Lower lobe of right lung (tissue), 2 donors: ENCODE measurements around the gene KIAA0040. TPM values are rescaled to one million over a fixed set of nuclear protein-coding genes. Genes with fewer than 3 reads are reported as not detected.

ENCODE experiments used
- ATAC-seq, 2 donors: fragments of 200-7000 bp; cut with Tn5 transposase; one replicate each; pipeline ENCODE4 v1.9.1; 2020 to 2022; ENCODE audit warnings: mild to moderate bottlenecking in 2 of 2, moderate library complexity in 2 of 2
- DNase-seq: peaks from one replicate; pipeline ENCODE4 v3.0.0-alpha.2; 2020
- H3K27ac ChIP-seq: fragments of 200-600 bp; one replicate; pipeline ENCODE4 v1.8.0; 2022
- H3K27me3 ChIP-seq: fragments of 200-600 bp; one replicate; pipeline ENCODE4 v1.8.0; 2022; ENCODE audit warnings: low read depth
- H3K36me3 ChIP-seq: fragments of 200-600 bp; one replicate; pipeline ENCODE4 v1.8.0; 2022; ENCODE audit warnings: mild to moderate bottlenecking
- H3K4me1 ChIP-seq: fragments of 200-600 bp; one replicate; pipeline ENCODE4 v1.8.0; 2022
- H3K4me3 ChIP-seq: fragments of 200-600 bp; one replicate; pipeline ENCODE4 v1.8.0; 2022; ENCODE audit warnings: mild to moderate bottlenecking
- H3K9me3 ChIP-seq: fragments of 200-600 bp; one replicate; pipeline ENCODE4 v1.8.0; 2022
- intact Hi-C: fragments of 100-400 bp; cut with DNase I; formaldehyde crosslinking; loops from one replicate; pipeline ENCODE4 v1.11.0; 2022
- total RNA-seq: library from RNA; stranded (reverse); fragmentation: NEBNext Ultra II Directional; extraction: Animal tissue kit (Norgen Biotek cat#: 25700); gene quantifications from one replicate; pipeline ENCODE4 v1.2.1, GENCODE V29; 2021
- TF ChIP-seq, protein P1 (sequence below): fragments of 200-600 bp; IDR thresholded peaks from one replicate; pipeline ENCODE4 v1.8.0; 2022; ENCODE audit warnings: antibody characterized with exemption, mild to moderate bottlenecking
- donor health status: DM: no; HTN: yes; CAD: no; lungs with severe emphysema.

The KIAA0040 gene
- total RNA-seq, 1 donor from 2014 or later, result 46.9 TPM

DNA sequence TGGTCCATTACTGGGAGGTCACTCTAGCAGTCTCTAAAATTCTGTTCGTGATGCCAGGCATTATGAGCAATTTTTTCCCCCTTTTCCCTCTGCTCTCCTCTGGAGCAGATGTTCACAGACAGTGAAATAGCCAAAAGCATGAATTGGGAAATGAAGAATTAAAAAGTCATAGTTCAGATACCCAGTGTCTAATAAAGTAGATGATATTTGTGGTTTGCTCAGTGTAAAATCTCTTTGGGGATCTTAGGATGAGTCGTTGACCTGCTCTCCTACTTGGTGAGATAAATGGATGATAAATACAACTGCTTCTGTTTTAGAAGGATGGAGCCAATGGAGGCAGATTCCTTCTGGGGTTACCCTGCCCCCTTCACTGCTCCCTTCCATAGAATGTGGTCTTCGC lies 56.3 kb downstream of the KIAA0040 start:
- H3K36me3 ChIP-seq, result no peaks in the 10 kb centered on the region
- H3K4me1 ChIP-seq, result no peaks in the 10 kb centered on the region
- H3K9me3 ChIP-seq, result no peaks in the 10 kb centered on the region
- intact Hi-C loops, result no loop called here
- no peak overlapping the region for H3K4me3 ChIP-seq
- ATAC-seq (no peak), DNase-seq (no peak)
- H3K27ac ChIP-seq, result no peak overlapping the region
- no peaks in the 10 kb centered on the region for H3K27me3 ChIP-seq
- TF ChIP-seq, protein P1, sequence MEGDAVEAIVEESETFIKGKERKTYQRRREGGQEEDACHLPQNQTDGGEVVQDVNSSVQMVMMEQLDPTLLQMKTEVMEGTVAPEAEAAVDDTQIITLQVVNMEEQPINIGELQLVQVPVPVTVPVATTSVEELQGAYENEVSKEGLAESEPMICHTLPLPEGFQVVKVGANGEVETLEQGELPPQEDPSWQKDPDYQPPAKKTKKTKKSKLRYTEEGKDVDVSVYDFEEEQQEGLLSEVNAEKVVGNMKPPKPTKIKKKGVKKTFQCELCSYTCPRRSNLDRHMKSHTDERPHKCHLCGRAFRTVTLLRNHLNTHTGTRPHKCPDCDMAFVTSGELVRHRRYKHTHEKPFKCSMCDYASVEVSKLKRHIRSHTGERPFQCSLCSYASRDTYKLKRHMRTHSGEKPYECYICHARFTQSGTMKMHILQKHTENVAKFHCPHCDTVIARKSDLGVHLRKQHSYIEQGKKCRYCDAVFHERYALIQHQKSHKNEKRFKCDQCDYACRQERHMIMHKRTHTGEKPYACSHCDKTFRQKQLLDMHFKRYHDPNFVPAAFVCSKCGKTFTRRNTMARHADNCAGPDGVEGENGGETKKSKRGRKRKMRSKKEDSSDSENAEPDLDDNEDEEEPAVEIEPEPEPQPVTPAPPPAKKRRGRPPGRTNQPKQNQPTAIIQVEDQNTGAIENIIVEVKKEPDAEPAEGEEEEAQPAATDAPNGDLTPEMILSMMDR, result no peak

DNA sequence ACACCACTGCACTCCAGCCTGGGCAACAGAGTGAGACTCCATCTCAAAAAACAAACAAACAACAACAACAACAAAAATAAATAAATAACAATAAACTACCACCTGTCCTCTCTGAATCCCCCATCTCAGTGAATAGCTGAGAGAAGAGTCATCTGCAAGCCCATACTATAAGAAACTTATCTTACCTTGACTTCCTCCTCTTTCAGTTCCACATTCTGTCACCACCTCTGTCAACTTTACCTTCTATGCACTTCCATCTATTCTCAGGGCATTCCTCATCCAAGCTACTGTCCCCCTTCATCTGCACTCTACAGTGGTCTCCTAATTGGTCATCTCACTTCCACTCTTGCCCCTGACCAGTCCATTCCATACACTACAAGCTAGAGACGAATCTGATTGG lies 58.1 kb downstream of the KIAA0040 start:
- H3K4me3 ChIP-seq, result no peak overlapping the region
- intact Hi-C loops, result no loop called here
- no peaks in the 10 kb centered on the region for H3K36me3 ChIP-seq
- DNase-seq, result no peak
- peaks cover 16% of the 10 kb centered on the region for H3K4me1 ChIP-seq
- ATAC-seq, result no peak
- no peaks in the 10 kb centered on the region for H3K9me3 ChIP-seq
- TF ChIP-seq, protein P1, result no peak
- H3K27me3 ChIP-seq, result no peaks in the 10 kb centered on the region
- no peak overlapping the region for H3K27ac ChIP-seq

DNA sequence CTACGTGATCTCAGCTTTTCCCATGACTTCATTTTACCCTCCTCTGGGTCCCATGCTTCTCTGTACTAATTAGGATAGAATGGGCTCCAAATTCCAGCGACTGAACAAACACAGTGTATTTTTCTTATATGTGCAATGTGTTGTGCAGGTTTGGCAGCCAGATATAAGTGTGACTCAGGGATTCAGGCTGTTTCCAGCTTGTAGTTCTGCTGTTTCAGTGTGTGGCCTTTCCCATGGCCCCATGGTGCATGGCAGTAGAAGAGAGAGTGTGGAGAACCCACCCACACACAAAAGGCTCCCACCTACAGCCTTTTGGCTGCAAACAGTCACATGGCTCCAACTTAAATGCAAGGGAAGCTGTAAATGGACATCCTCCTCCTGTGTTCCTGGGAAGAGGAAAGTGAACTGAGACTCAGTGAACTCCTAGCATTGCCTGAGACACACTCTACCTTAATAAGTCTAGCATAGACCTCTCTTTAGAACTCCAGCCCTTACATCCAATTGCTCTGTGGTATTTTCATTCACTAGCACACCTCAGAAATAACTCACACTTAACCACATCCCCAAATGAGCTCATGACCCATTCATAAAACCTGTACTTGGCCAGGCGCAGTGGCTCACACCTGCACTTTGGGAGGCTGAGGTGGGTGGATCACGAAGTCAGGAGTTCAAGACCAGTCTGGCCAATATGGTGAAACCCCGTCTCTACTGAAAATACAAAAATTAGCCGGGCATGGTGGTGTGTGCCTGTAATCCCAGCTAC lies 58.7 kb downstream of the KIAA0040 start:
- H3K27me3 ChIP-seq, result no peaks in the 10 kb centered on the region
- H3K27ac ChIP-seq, result no peak overlapping the region
- DNase-seq, result no peak
- no peaks in the 10 kb centered on the region for H3K9me3 ChIP-seq
- no peaks in the 10 kb centered on the region for H3K36me3 ChIP-seq
- ATAC-seq, result no peak
- H3K4me1 ChIP-seq, result peaks cover 20% of the 10 kb centered on the region
- intact Hi-C loops, result no loop called here
- TF ChIP-seq, protein P1, result no peak
- no peak overlapping the region for H3K4me3 ChIP-seq

DNA sequence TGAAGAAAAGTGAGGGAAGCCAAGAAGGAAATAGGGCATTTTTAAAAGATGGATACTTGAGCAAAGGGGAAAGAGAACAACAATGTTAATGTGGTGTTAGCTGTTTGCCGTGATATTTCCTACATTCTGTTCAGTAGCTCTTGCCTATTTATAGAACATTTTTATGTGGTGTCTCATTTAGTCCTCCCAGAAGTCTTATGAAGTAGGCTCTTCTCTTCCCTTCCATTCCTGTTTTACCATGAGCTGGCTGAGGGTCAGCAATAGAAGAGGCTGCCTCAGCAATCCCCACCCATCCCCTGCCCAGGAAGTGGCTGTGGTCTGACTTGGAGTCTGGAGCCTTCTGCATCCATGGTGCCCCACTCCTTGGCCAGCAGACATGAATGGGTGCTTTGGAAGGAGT lies 60.1 kb downstream of the KIAA0040 start:
- Histone ChIP-seq H3K9me3 (no peaks in the 10 kb centered on the region), H3K4me3 (no peak overlapping the region), H3K4me1 (peaks cover 32% of the 10 kb centered on the region), H3K27me3 (no peaks in the 10 kb centered on the region), H3K27ac (peak overlapping the region; percentile 18), H3K36me3 (no peaks in the 10 kb centered on the region)
- TF ChIP-seq, protein P1, result no peak
- peak in 1 of 2 donors; percentile 21 for ATAC-seq
- intact Hi-C loops, result no loop called here
- DNase-seq, result no peak

DNA sequence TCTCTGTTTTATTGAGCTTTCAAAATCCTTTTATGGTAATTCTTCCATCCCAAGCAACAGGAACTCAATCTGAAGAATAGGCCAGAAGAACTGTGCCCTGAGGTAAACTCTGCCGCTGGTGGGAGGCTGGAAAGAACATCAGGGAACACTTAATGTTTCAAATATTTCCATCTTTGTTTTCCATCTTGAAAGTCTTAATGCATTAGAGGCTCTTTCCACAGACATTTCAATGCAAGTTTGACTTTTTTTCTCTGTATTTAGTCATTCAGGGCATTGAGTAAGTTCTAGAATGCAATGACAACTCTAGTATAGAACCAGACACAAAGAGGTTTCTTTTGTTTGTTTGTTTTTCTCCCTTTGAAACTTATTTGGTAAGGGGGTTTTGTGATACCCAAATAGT lies 61.5 kb downstream of the KIAA0040 start:
- intact Hi-C loops, result no loop called here

More for the DNA sequence above, 61.5 kb downstream of the KIAA0040 start:
- no peaks in the 10 kb centered on the region for H3K36me3 ChIP-seq
- H3K9me3 ChIP-seq, result no peaks in the 10 kb centered on the region
- H3K4me3 ChIP-seq, result no peak overlapping the region
- no peaks in the 10 kb centered on the region for H3K27me3 ChIP-seq
- no peak for ATAC-seq
- no peak overlapping the region for H3K27ac ChIP-seq
- no peak for DNase-seq
- H3K4me1 ChIP-seq, result peaks cover 32% of the 10 kb centered on the region
- TF ChIP-seq, protein P1, result no peak
